OCI-LY3 (cell line): ENCODE measurements around the gene LAMA4.

ENCODE experiments used
- H2AFZ ChIP-seq: fragments of 200-600, 300-600 bp; shearing (Covaris generic); 2 replicates; pipeline ENCODE4 v1.6.0; 2014; ENCODE audit warnings: antibody characterized with exemption, low read depth, low read length
- H3K27ac ChIP-seq: fragments of 200-600, 300-600 bp; sonication (generic); 2 replicates; pipeline ENCODE4 v1.5.1; 2014; ENCODE audit warnings: mild to moderate bottlenecking, low read length, moderate library complexity, mixed read lengths
- H3K27me3 ChIP-seq: fragments of 200-600, 300-600 bp; sonication (generic); 2 replicates; pipeline ENCODE4 v1.6.1; 2014; ENCODE audit warnings: low read depth, low read length, mixed read lengths
- H3K36me3 ChIP-seq: fragments of 200-600, 300-600 bp; sonication (generic); replicated peaks from 2 replicates; pipeline ENCODE3; 2014; ENCODE audit warnings: low read depth, low read length, mixed read lengths
- H3K4me1 ChIP-seq: fragments of 300-600, 200-600 bp; sonication (generic); 2 replicates; pipeline ENCODE4 v1.6.1; 2014; ENCODE audit warnings: low read length, mixed read lengths
- H3K4me2 ChIP-seq: fragments of 200-600, 300-600 bp; sonication (generic); 2 replicates; pipeline ENCODE4 v1.6.1; 2014; ENCODE audit warnings: low read length, mixed read lengths
- H3K4me3 ChIP-seq: fragments of 300-600, 200-600 bp; sonication (generic); 2 replicates; pipeline ENCODE4 v1.5.1; 2014; ENCODE audit warnings: antibody characterized with exemption, mild to moderate bottlenecking, low read length, moderate library complexity
- H3K79me2 ChIP-seq: fragments of 300-600, 200-600 bp; shearing (Covaris generic); 2 replicates; pipeline ENCODE4 v1.6.1; 2014; ENCODE audit warnings: mild to moderate bottlenecking, low read length, mixed read lengths
- H3K9ac ChIP-seq: fragments of 300-600, 200-600 bp; shearing (Covaris generic); 2 replicates; pipeline ENCODE4 v1.6.0; 2014; ENCODE audit warnings: mild to moderate bottlenecking, low read length, moderate library complexity
- H3K9me3 ChIP-seq: fragments of 200-600, 300-600 bp; shearing (Covaris generic); 2 replicates; pipeline ENCODE4 v1.6.1; 2014; ENCODE audit warnings: low read length, mixed read lengths; ENCODE audit not compliant: insufficient read depth
- H4K20me1 ChIP-seq: fragments of 200-600, 300-600 bp; sonication (generic); 2 replicates; pipeline ENCODE4 v1.6.1; 2016; ENCODE audit warnings: low read length, mixed read lengths; ENCODE audit not compliant: insufficient read depth
- CTCF ChIP-seq: fragments of 200-600, 300-600 bp; sonication (generic); IDR thresholded peaks from 2 replicates; pipeline ENCODE4 v1.5.1; 2014; ENCODE audit warnings: antibody characterized with exemption, low read length, low read depth
- EZH2phosphoT487 ChIP-seq: fragments of 200-600 bp; shearing (Covaris generic); IDR thresholded peaks from 2 replicates; pipeline ENCODE4 v1.6.1; 2018; ENCODE audit warnings: antibody characterized with exemption, mixed run types, low read depth

LAMA4 gene

GRCh38 chr6:112233847-112234246, 20.5 kb downstream of the LAMA4 start:
- H3K27me3 ChIP-seq, result no peaks in the 10 kb centered on the region
- no peaks in the 10 kb centered on the region for H3K79me2 ChIP-seq
- H3K4me1 ChIP-seq, result no peaks in the 10 kb centered on the region
- no peaks in the 10 kb centered on the region for H4K20me1 ChIP-seq
- no peak overlapping the region for H3K4me3 ChIP-seq
- no peak overlapping the region for H3K27ac ChIP-seq
- no peak overlapping the region for H3K4me2 ChIP-seq
- H3K9ac ChIP-seq, result no peak overlapping the region
- no peaks in the 10 kb centered on the region for H3K9me3 ChIP-seq
- TF ChIP-seq EZH2phosphoT487, result no peak
- TF ChIP-seq CTCF, result no peak
- no peaks in the 10 kb centered on the region for H3K36me3 ChIP-seq
- no peak overlapping the region for H2AFZ ChIP-seq

DNA sequence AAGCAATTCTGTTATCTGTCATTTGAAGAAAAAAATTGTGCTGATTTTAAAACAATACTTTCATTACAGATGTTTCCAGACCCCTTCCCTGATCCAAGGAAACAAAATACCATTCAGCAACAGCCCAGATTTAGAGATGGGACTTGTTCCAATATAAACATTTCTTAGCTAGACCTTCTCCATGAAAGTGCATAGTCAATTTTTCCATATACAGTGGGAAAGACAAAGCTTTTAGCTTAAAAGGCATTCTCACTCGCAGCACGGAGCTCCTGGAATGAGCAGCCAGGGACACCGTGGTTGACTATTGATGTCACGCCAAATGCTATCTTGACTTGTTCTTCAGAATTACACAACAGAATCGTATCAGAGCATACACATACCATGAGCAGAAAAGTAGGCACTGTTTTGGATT, 21.5 kb downstream of the LAMA4 start:
- H3K27me3 ChIP-seq, result no peaks in the 10 kb centered on the region
- no peak overlapping the region for H2AFZ ChIP-seq
- H3K9ac ChIP-seq, result no peak overlapping the region
- H3K79me2 ChIP-seq, result no peaks in the 10 kb centered on the region
- no peaks in the 10 kb centered on the region for H3K36me3 ChIP-seq
- H3K9me3 ChIP-seq, result no peaks in the 10 kb centered on the region
- H3K4me1 ChIP-seq, result no peaks in the 10 kb centered on the region
- H3K4me3 ChIP-seq, result no peak overlapping the region
- TF ChIP-seq CTCF, result no peak
- TF ChIP-seq EZH2phosphoT487, result no peak
- H3K27ac ChIP-seq, result no peak overlapping the region
- H3K4me2 ChIP-seq, result no peak overlapping the region
- H4K20me1 ChIP-seq, result no peaks in the 10 kb centered on the region

- Histone ChIP-seq H3K79me2 (no peaks in the 10 kb centered on the region), H3K9me3 (no peaks in the 10 kb centered on the region), H3K4me3 (no peak overlapping the region), H3K9ac (no peak overlapping the region), H4K20me1 (no peaks in the 10 kb centered on the region), H3K27ac (no peak overlapping the region), H3K36me3 (no peaks in the 10 kb centered on the region), H3K4me1 (no peaks in the 10 kb centered on the region), H3K4me2 (no peak overlapping the region), H2AFZ (no peak overlapping the region), H3K27me3 (no peaks in the 10 kb centered on the region)
- TF ChIP-seq CTCF (no peak), EZH2phosphoT487 (no peak)
These were observed 22.7 kb downstream of the LAMA4 start for GRCh38 chr6:112231594-112232060.

DNA sequence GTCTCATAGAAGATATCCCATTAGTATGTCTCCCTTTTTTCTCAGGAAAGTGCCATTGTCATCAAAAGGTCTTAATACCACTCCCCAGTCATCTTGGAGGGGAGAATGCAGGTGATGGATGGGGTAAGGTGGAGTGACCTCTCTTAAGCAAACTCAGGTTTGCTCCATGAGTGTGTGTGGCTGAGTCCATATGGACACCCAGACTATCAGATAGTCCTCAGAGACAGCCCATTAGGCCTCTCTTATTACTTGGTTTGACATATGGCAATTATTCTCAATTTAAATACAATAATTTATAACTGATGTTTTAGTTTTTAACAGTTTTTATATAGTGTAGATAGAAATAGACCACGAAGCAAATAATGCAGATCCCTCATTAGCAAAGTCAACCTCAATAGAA, 23.2 kb downstream of the LAMA4 start:
- H3K4me2 ChIP-seq, result no peak overlapping the region
- H3K79me2 ChIP-seq, result no peaks in the 10 kb centered on the region
- no peak overlapping the region for H3K9ac ChIP-seq
- no peak overlapping the region for H2AFZ ChIP-seq
- H3K27me3 ChIP-seq, result no peaks in the 10 kb centered on the region
- H3K4me1 ChIP-seq, result no peaks in the 10 kb centered on the region
- H3K9me3 ChIP-seq, result no peaks in the 10 kb centered on the region
- no peaks in the 10 kb centered on the region for H3K36me3 ChIP-seq
- H3K4me3 ChIP-seq, result no peak overlapping the region
- H4K20me1 ChIP-seq, result no peaks in the 10 kb centered on the region
- no peak overlapping the region for H3K27ac ChIP-seq
- TF ChIP-seq EZH2phosphoT487 (no peak), CTCF (no peak)
